HG03280 (cell line): ENCODE results near the gene PNPO.

Source experiments
- ATAC-seq: cut with Tn5 transposase; IDR thresholded peaks from one replicate; pipeline ENCODE4 v1.9.1; 2021; ENCODE audit warnings: mild to moderate bottlenecking, moderate library complexity; ENCODE audit not compliant: unreplicated experiment

PNPO gene

GRCh38 chr17:47948706-47949196 is 7.4 kb downstream of the PNPO start:
- no peak for ATAC-seq

- no peak for ATAC-seq
Observed at GRCh38 chr17:47949197-47949759, 7.9 kb downstream of the PNPO start.

- ATAC-seq = no peak
Observed at GRCh38 chr17:47949946-47950345, 8.6 kb downstream of the PNPO start.

GRCh38 chr17:47950448-47950847 is 9.1 kb downstream of the PNPO start:
- ATAC-seq = no peak

GRCh38 chr17:47952171-47953021 is 11.0 kb downstream of the PNPO start:
- no peak for ATAC-seq

- ATAC-seq = no peak
Observed at GRCh38 chr17:47953909-47954308, 12.5 kb downstream of the PNPO start.

GRCh38 chr17:47955497-47956461 is 14.4 kb downstream of the PNPO start:
- no peak for ATAC-seq

- no peak for ATAC-seq
Observed at GRCh38 chr17:47956791-47957590, 15.6 kb downstream of the PNPO start.

GRCh38 chr17:47957591-47958490 is 16.5 kb downstream of the PNPO start, which contains the start of gene PRR15L:
PRR15L (minus strand) TSS chr17:47957883; CDS start chr17:47953234, 4,649 bp downstream.
- ATAC-seq = no peak

GRCh38 chr17:47959825-47960655 is 18.7 kb downstream of the PNPO start:
- no peak for ATAC-seq

- ATAC-seq = no peak
Observed at GRCh38 chr17:47961406-47961805, 20.0 kb downstream of the PNPO start.

- no peak for ATAC-seq
Observed at GRCh38 chr17:47962901-47963300, 21.5 kb downstream of the PNPO start.

- ATAC-seq = no peak
Observed at GRCh38 chr17:47964856-47965255, 23.5 kb downstream of the PNPO start.

GRCh38 chr17:47966079-47966519 is 24.7 kb downstream of the PNPO start:
- no peak for ATAC-seq

- no peak for ATAC-seq
Observed at GRCh38 chr17:47967607-47968252, 26.4 kb downstream of the PNPO start.

GRCh38 chr17:47968836-47969235 is 27.5 kb downstream of the PNPO start:
- ATAC-seq = no peak

GRCh38 chr17:47969930-47970724 is 28.8 kb downstream of the PNPO start:
- no peak for ATAC-seq
